Lower leg skin (tissue), 3 donors: ENCODE data around the gene ZC3H18.

Source experiments
- CTCF ChIP-seq, 3 donors: fragments of 450-650 bp; IDR thresholded peaks; one replicate each; pipeline ENCODE4 v1.5.1; 2016; ENCODE audit warnings: antibody characterized with exemption in 3 of 3, mild to moderate bottlenecking in 3 of 3, moderate library complexity in 2 of 3
- POLR2A ChIP-seq, 2 donors: fragments of 450-650 bp; IDR thresholded peaks; one replicate each; pipeline ENCODE4 v1.6.1; 2016 to 2017; ENCODE audit warnings: antibody characterized with exemption in 2 of 2, mild to moderate bottlenecking in 1 of 2, moderate library complexity in 1 of 2

DNA sequence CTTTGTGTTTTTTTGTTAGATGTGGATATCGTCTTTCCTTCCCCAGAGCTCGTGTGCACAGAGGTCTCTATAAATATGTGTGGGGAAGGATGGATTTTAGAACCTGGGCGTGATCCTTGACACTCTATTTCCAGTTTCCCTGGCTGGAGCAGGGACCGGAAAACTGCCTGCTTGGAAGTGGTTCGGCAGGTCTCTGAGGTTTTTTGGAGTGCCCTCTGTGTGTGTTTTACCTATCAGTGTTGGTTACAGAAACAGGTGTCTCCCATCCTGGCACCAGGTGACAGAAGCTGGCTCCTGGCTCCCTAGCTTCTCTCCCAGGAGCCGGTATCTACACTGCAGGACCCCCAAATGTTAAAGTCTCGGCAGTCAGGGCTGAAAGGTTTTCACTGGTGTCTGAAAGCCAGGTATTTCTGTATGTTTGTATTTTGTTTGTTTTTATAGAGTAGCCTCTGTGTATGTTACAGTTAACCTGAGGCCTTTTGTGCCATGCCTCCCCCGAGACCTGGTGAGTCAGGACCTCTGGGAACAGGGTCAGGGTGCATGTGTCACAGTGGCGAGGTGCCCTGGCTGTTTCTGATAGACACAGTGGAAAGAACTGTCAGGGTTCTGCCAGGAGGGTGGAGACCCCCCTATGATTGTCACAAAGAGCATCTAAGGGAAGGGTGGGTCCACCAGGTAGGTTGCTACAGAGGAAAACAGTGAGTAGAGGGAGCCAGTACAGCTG is 31.3 kb downstream of the ZC3H18 start:
- TF ChIP-seq CTCF (IDR thresholded peaks at IDR 0.05) (no peak), POLR2A (IDR thresholded peaks at IDR 0.05) (no peak)
